ENCODE results near the gene UAP1L1. TPM values are rescaled to one million over a fixed set of nuclear protein-coding genes. Genes with fewer than 3 reads are reported as not detected.

Gene UAP1L1
- polyA plus RNA-seq, 1 donor (not counting 4 experiments of a cell fraction or from before 2014, with no cell fraction given): 2.7 TPM

- FAIRE-seq (no peak), DNase-seq (ENCODE audit: low read depth, low spot score) (no peak)
- H2AFZ ChIP-seq (ENCODE audit: control insufficient read depth, low read length): no peak overlapping the region
- H3K4me3 ChIP-seq (ENCODE audit: control insufficient read depth in 2 of 3, extremely low read depth in 1 of 3, insufficient read depth in 2 of 3, low read depth in 1 of 3, low read length in 3 of 3): no peak overlapping the region
- no peak overlapping the region for H3K27ac ChIP-seq (ENCODE audit: control insufficient read depth, insufficient read depth, low read length)
- no peaks in the 10 kb centered on the region for H3K9me1 ChIP-seq (ENCODE audit: control insufficient read depth, extremely low read depth, insufficient read depth, low read length)
- peaks cover 15% of the 10 kb centered on the region for H3K27me3 ChIP-seq (ENCODE audit: control insufficient read depth, extremely low read depth, insufficient read depth, low read length)
- no peak for TF ChIP-seq EZH2 (IDR thresholded peaks at IDR 0.05; ENCODE audit: low read length)
- TF ChIP-seq CTCF (optimal IDR thresholded peaks at IDR 0.05 in 1 of 3, IDR thresholded peaks at IDR 0.05 in 1 of 3, conservative IDR thresholded peaks at IDR 0.05 in 1 of 3; ENCODE audit: extremely low read depth in 1 of 3, insufficient read depth in 2 of 3, low read length in 3 of 3): peak in 2 of 3 experiments; percentile 89 to 98
- H3K4me2 ChIP-seq (ENCODE audit: control insufficient read depth, extremely low read depth, insufficient read depth, low read depth, low read length): peak overlapping the region; percentile 81
- H4K20me1 ChIP-seq (ENCODE audit: control insufficient read depth, extremely low read depth, insufficient read depth, low read length): no peaks in the 10 kb centered on the region
- no peaks in the 10 kb centered on the region for H3K9me3 ChIP-seq (ENCODE audit: control insufficient read depth, low read depth, low read length)
- no peaks in the 10 kb centered on the region for H3K79me2 ChIP-seq (ENCODE audit: control insufficient read depth, insufficient read depth, low read length)
- no peak overlapping the region for H3K9ac ChIP-seq (ENCODE audit: control insufficient read depth, extremely low read depth, insufficient read depth, low read length)
- peaks cover 7% of the 10 kb centered on the region for H3K4me1 ChIP-seq (ENCODE audit: control insufficient read depth, extremely low read depth, insufficient read depth, low read length)
- H3K36me3 ChIP-seq (ENCODE audit: control insufficient read depth in 2 of 2, extremely low read depth in 1 of 2, insufficient read depth in 2 of 2, low read length in 2 of 2): no peaks in the 10 kb centered on the region
- dilution Hi-C loops (cut with MboI; ENCODE audit: extremely low pct_ligation_motif_present, low sequenced_read_pairs): no loop called here
Observed at GRCh38 chr9:137029058-137029936, 48.0 kb upstream of the UAP1L1 start.

- Histone ChIP-seq H3K4me2 (ENCODE audit: control insufficient read depth, extremely low read depth, insufficient read depth, low read depth, low read length) (no peak overlapping the region), H3K27me3 (ENCODE audit: control insufficient read depth, extremely low read depth, insufficient read depth, low read length) (peaks cover 15% of the 10 kb centered on the region), H4K20me1 (ENCODE audit: control insufficient read depth, extremely low read depth, insufficient read depth, low read length) (no peaks in the 10 kb centered on the region), H3K4me1 (ENCODE audit: control insufficient read depth, extremely low read depth, insufficient read depth, low read length) (peaks cover 8% of the 10 kb centered on the region), H3K79me2 (ENCODE audit: control insufficient read depth, insufficient read depth, low read length) (no peaks in the 10 kb centered on the region), H3K9me1 (ENCODE audit: control insufficient read depth, extremely low read depth, insufficient read depth, low read length) (no peaks in the 10 kb centered on the region), H3K9me3 (ENCODE audit: control insufficient read depth, low read depth, low read length) (no peaks in the 10 kb centered on the region), H2AFZ (ENCODE audit: control insufficient read depth, low read length) (no peak overlapping the region), H3K4me3 (ENCODE audit: control insufficient read depth in 2 of 3, extremely low read depth in 1 of 3, insufficient read depth in 2 of 3, low read depth in 1 of 3, low read length in 3 of 3) (no peak overlapping the region), H3K27ac (ENCODE audit: control insufficient read depth, insufficient read depth, low read length) (no peak overlapping the region), H3K36me3 (ENCODE audit: control insufficient read depth in 2 of 2, extremely low read depth in 1 of 2, insufficient read depth in 2 of 2, low read length in 2 of 2) (no peaks in the 10 kb centered on the region), H3K9ac (ENCODE audit: control insufficient read depth, extremely low read depth, insufficient read depth, low read length) (no peak overlapping the region)
- dilution Hi-C loops (cut with MboI; ENCODE audit: extremely low pct_ligation_motif_present, low sequenced_read_pairs): no loop called here
- TF ChIP-seq CTCF (optimal IDR thresholded peaks at IDR 0.05 in 1 of 3, IDR thresholded peaks at IDR 0.05 in 1 of 3, conservative IDR thresholded peaks at IDR 0.05 in 1 of 3; ENCODE audit: extremely low read depth in 1 of 3, insufficient read depth in 2 of 3, low read length in 3 of 3) (no peak), EZH2 (IDR thresholded peaks at IDR 0.05; ENCODE audit: low read length) (no peak)
- DNase-seq (ENCODE audit: low read depth, low spot score): no peak
- FAIRE-seq: no peak
Observed at GRCh38 chr9:137030006-137030405, 47.3 kb upstream of the UAP1L1 start.

All from keratinocyte (primary cell).